Measurements from ENCODE around the gene OXNAD1. TPM values are rescaled to one million over a fixed set of nuclear protein-coding genes. Genes with fewer than 3 reads are reported as not detected.

The OXNAD1 gene
- total RNA-seq, 6 experiments from 2014 or later: 8.1 to 27.2 (median 16.2) TPM

- WGBS (ENCODE audit: insufficient coverage, low coverage, low lambda C conversion rate, missing lambda C conversion rate): 33% methylated on average over 6 of the region's 6 CpGs
- H3K4me3 ChIP-seq: no peak overlapping the region
- no peaks in the 10 kb centered on the region for H3K27me3 ChIP-seq
- no peak for ATAC-seq
- no peaks in the 10 kb centered on the region for H3K9me3 ChIP-seq
- H3K27ac ChIP-seq: peak overlapping the region in 1 of 3 donors; percentile 16
- intact Hi-C loops (cut with DNase I): no loop called here
- H3K4me1 ChIP-seq: peaks cover 0 to 27% (median 10%) of the 10 kb centered on the region in 4 donors
- no peak for TF ChIP-seq CTCF (IDR thresholded peaks at IDR 0.05)
- no peak for TF ChIP-seq POLR2A (IDR thresholded peaks at IDR 0.05)
- H3K36me3 ChIP-seq: peaks cover 0 to 13% (median 3%) of the 10 kb centered on the region in 4 donors
- no peak for DNase-seq
Observed at GRCh38 chr3:16301507-16301906, 36.5 kb downstream of the OXNAD1 start.

GRCh38 chr3:16302082-16302631 lies 37.1 kb downstream of the OXNAD1 start:
- ATAC-seq: no peak
- H3K9me3 ChIP-seq: no peaks in the 10 kb centered on the region
- H3K27ac ChIP-seq: no peak overlapping the region
- intact Hi-C loops (cut with DNase I): no loop called here
- WGBS (ENCODE audit: insufficient coverage, low coverage, low lambda C conversion rate, missing lambda C conversion rate): 85% methylated on average over 6 of the region's 6 CpGs
- TF ChIP-seq POLR2A (IDR thresholded peaks at IDR 0.05) (no peak), CTCF (IDR thresholded peaks at IDR 0.05) (no peak)
- peaks cover 0 to 13% (median 3%) of the 10 kb centered on the region in 4 donors for H3K36me3 ChIP-seq
- no peaks in the 10 kb centered on the region for H3K27me3 ChIP-seq
- H3K4me1 ChIP-seq: peaks cover 0 to 27% (median 10%) of the 10 kb centered on the region in 4 donors
- DNase-seq: no peak
- H3K4me3 ChIP-seq: no peak overlapping the region

GRCh38 chr3:16303037-16303575 lies 38.1 kb downstream of the OXNAD1 start:
- H3K27ac ChIP-seq: no peak overlapping the region
- intact Hi-C loops (cut with DNase I): no loop called here
- DNase-seq (no peak), ATAC-seq (no peak)
- no peaks in the 10 kb centered on the region for H3K27me3 ChIP-seq
- H3K4me1 ChIP-seq: peaks cover 0 to 27% (median 10%) of the 10 kb centered on the region in 4 donors
- WGBS (ENCODE audit: insufficient coverage, low coverage, low lambda C conversion rate, missing lambda C conversion rate): 51% methylated on average over 2 of the region's 2 CpGs
- no peaks in the 10 kb centered on the region for H3K9me3 ChIP-seq
- no peak overlapping the region for H3K4me3 ChIP-seq
- peaks cover 0 to 13% (median 4%) of the 10 kb centered on the region in 4 donors for H3K36me3 ChIP-seq
- TF ChIP-seq POLR2A (IDR thresholded peaks at IDR 0.05): no peak
- no peak for TF ChIP-seq CTCF (IDR thresholded peaks at IDR 0.05)

- intact Hi-C loops (cut with DNase I): no loop called here
- WGBS (ENCODE audit: insufficient coverage, low coverage, low lambda C conversion rate, missing lambda C conversion rate): 48% methylated on average over 2 of the region's 2 CpGs
- Histone ChIP-seq H3K4me1 (peaks cover 0 to 27% (median 10%) of the 10 kb centered on the region in 4 donors), H3K4me3 (no peak overlapping the region), H3K9me3 (no peaks in the 10 kb centered on the region), H3K27ac (no peak overlapping the region), H3K27me3 (no peaks in the 10 kb centered on the region), H3K36me3 (peaks cover 0 to 13% (median 4%) of the 10 kb centered on the region in 4 donors)
- peak in 1 of 4 donors; percentile 24 for ATAC-seq
- no peak for DNase-seq
- no peak for TF ChIP-seq POLR2A (IDR thresholded peaks at IDR 0.05)
- TF ChIP-seq CTCF (IDR thresholded peaks at IDR 0.05): no peak
Observed at GRCh38 chr3:16304061-16305010, 39.3 kb downstream of the OXNAD1 start.

All from right lobe of liver (tissue), 6 donors.